Fibroblast of skin of left biceps (primary cell): ENCODE results near the gene ABHD17B.

Source experiments
- DNase-seq, 2 experiments: peaks; one replicate each; pipeline ENCODE4 v3.0.0-alpha.2; 2013; ENCODE audit warnings: low read depth in 2 of 2

Gene ABHD17B

GRCh38 chr9:71819115-71819739, 91.8 kb downstream of the ABHD17B start:
- DNase-seq, result no peak

- DNase-seq, result no peak
Measured at GRCh38 chr9:71816916-71817451, 94.0 kb downstream of the ABHD17B start.
